H1 (cell line): ENCODE measurements around the gene EXTL1. TPM values are rescaled to one million over a fixed set of nuclear protein-coding genes. Genes with fewer than 3 reads are reported as not detected.

Source experiments
- E2F6 ChIP-seq: IDR thresholded peaks from 2 replicates; pipeline ENCODE4 v1.6.1; 2012; ENCODE audit warnings: inconsistent platforms
- EZH2 ChIP-seq: fragments of 200-600 bp; sonication (generic); IDR thresholded peaks from 2 replicates; pipeline ENCODE4 v1.7.1; 2012; ENCODE audit warnings: low read depth, mild to moderate bottlenecking, moderate library complexity, low read length, inconsistent platforms; ENCODE audit not compliant: severe bottlenecking
- PHF8 ChIP-seq: fragments of 200-600 bp; sonication (generic); conservative IDR thresholded peaks from 2 replicates; pipeline ENCODE4 v1.7.1; 2012; ENCODE audit warnings: low read depth, mild to moderate bottlenecking, inconsistent platforms, low read length, moderate library complexity
- POU5F1 ChIP-seq: IDR thresholded peaks from 2 replicates; pipeline ENCODE4 v1.6.1; 2011; ENCODE audit warnings: low read depth, mild to moderate bottlenecking, low read length, moderate library complexity
- RFX5 ChIP-seq: IDR thresholded peaks from 2 replicates; pipeline ENCODE4 v1.6.1; 2011; ENCODE audit warnings: low read depth, low read length, improper control_type of control experiment, borderline replicate concordance
- polyA plus RNA-seq, 7 experiments: library from polyadenylated mRNA; depleted of rRNA in 3 of 7; stranded (reverse) in 5 of 7; unstranded in 2 of 7; fragments of >200 nt in 5 of 7; fragments of 200-250 nt in 2 of 7; gene quantifications; 1 replicate in 5 of 7; 2 replicates in 1 of 7; 4 replicates in 1 of 7; pipeline versions ENCODE4 v1.2.1 to v1.2.3, GENCODE V29; 2011 to 2013; ENCODE audit warnings: missing spikeins in 2 of 7, mixed read lengths in 2 of 7
- total RNA-seq: library from RNA; stranded (reverse); fragmentation: NEBNext Ultra II Directional; extraction: Animal tissue kit (Norgen Biotek cat#: 25700); gene quantifications from 2 replicates; pipeline ENCODE4 v1.2.1, GENCODE V29; 2021

Gene EXTL1
- total and polyA plus RNA-seq, 2 of the 8 experiments (the other 6 are each of a cell fraction or from before 2014, with no cell fraction given): 0.89 to 1.2 TPM

GRCh38 chr1:26020941-26021646, 481 bp upstream of the EXTL1 start (continued):
- TF ChIP-seq PHF8 (no peak), POU5F1 (no peak), EZH2 (no peak), E2F6 (no peak), RFX5 (no peak)
